HG03045 (cell line): ENCODE data around the gene TMTC4.
"Not testable (repeated sequence)": the region's sequence is repeated elsewhere in the genome, so short reads cannot be mapped to it uniquely, and the experiment has no call there.

ENCODE experiments used
- ATAC-seq: cut with Tn5 transposase; IDR thresholded peaks from one replicate; pipeline ENCODE4 v1.9.1; 2021; ENCODE audit warnings: mild to moderate bottlenecking, moderate library complexity; ENCODE audit not compliant: unreplicated experiment

The TMTC4 gene

GRCh38 chr13:100633461-100633860 is 41.1 kb downstream of the TMTC4 start:
- no peak for ATAC-seq

- no peak for ATAC-seq
These were observed 44.0 kb downstream of the TMTC4 start for GRCh38 chr13:100630555-100630954.

GRCh38 chr13:100627120-100627519 is 47.5 kb downstream of the TMTC4 start:
- ATAC-seq = no peak

- ATAC-seq = no peak
These were observed 49.1 kb downstream of the TMTC4 start for GRCh38 chr13:100625447-100625846.

GRCh38 chr13:100620792-100621191 is 53.8 kb downstream of the TMTC4 start:
- no peak for ATAC-seq

- no peak for ATAC-seq
These were observed 54.7 kb downstream of the TMTC4 start for GRCh38 chr13:100619940-100620339.

- ATAC-seq = not testable (repeated sequence)
These were observed 55.7 kb downstream of the TMTC4 start for GRCh38 chr13:100618897-100619296.

- no peak for ATAC-seq
These were observed 61.6 kb downstream of the TMTC4 start for GRCh38 chr13:100613031-100613430.

GRCh38 chr13:100611678-100612492 is 62.7 kb downstream of the TMTC4 start:
- ATAC-seq = no peak

GRCh38 chr13:100610391-100611347 is 63.9 kb downstream of the TMTC4 start:
- ATAC-seq = no peak

- ATAC-seq = peak; percentile 79
These were observed 65.7 kb downstream of the TMTC4 start for GRCh38 chr13:100608906-100609305.

GRCh38 chr13:100608489-100608888 is 66.1 kb downstream of the TMTC4 start:
- ATAC-seq = no peak

GRCh38 chr13:100604918-100605710 is 69.5 kb downstream of the TMTC4 start:
- no peak for ATAC-seq

- no peak for ATAC-seq
These were observed 72.0 kb downstream of the TMTC4 start for GRCh38 chr13:100602493-100603111.

- no peak for ATAC-seq
These were observed 72.9 kb downstream of the TMTC4 start for GRCh38 chr13:100601716-100602115.

- ATAC-seq = no peak
These were observed 73.7 kb downstream of the TMTC4 start for GRCh38 chr13:100600915-100601314.

GRCh38 chr13:100600461-100600860 is 74.1 kb downstream of the TMTC4 start:
- ATAC-seq = no peak

- ATAC-seq = no peak
These were observed 77.3 kb downstream of the TMTC4 start for GRCh38 chr13:100597253-100597652.

GRCh38 chr13:100596516-100596915 is 78.1 kb downstream of the TMTC4 start:
- no peak for ATAC-seq

GRCh38 chr13:100594731-100595130 is 79.9 kb downstream of the TMTC4 start:
- ATAC-seq = no peak
